Fibroblast of skin of right biceps (primary cell): ENCODE results near the gene CASP10.
A peak's percentile ranks its signal among the peaks of the same experiment; 100 is the strongest.

Experiments used
- DNase-seq: peaks from one replicate; pipeline ENCODE4 v3.0.0-alpha.2; 2013

The CASP10 gene

GRCh38 chr2:201263779-201264178 is 80.8 kb downstream of the CASP10 start:
- no peak for DNase-seq

- DNase-seq: peak; percentile 32
These were observed 81.7 kb downstream of the CASP10 start for GRCh38 chr2:201264472-201265173.

- no peak for DNase-seq
These were observed 83.7 kb downstream of the CASP10 start for GRCh38 chr2:201266629-201267028.

- no peak for DNase-seq
These were observed 84.5 kb downstream of the CASP10 start for GRCh38 chr2:201267278-201268030.

- DNase-seq: no peak
These were observed 86.8 kb downstream of the CASP10 start for GRCh38 chr2:201269764-201270163.

GRCh38 chr2:201270293-201271001 is 87.5 kb downstream of the CASP10 start:
- no peak for DNase-seq

- no peak for DNase-seq
These were observed 89.0 kb downstream of the CASP10 start for GRCh38 chr2:201271917-201272316.

GRCh38 chr2:201273330-201273983 is 90.5 kb downstream of the CASP10 start:
- DNase-seq: no peak

GRCh38 chr2:201275069-201275468 is 92.1 kb downstream of the CASP10 start:
- no peak for DNase-seq

GRCh38 chr2:201275990-201276389 is 93.0 kb downstream of the CASP10 start:
- DNase-seq: no peak

- DNase-seq: no peak
These were observed 93.6 kb downstream of the CASP10 start for GRCh38 chr2:201276511-201276910.
